HG03457 (cell line): ENCODE data around the gene NOTCH1.

Experiments used
- ATAC-seq: cut with Tn5 transposase; IDR thresholded peaks from one replicate; pipeline ENCODE4 v1.9.1; 2021; ENCODE audit warnings: moderate number of reproducible peaks; ENCODE audit not compliant: unreplicated experiment

Gene NOTCH1

DNA sequence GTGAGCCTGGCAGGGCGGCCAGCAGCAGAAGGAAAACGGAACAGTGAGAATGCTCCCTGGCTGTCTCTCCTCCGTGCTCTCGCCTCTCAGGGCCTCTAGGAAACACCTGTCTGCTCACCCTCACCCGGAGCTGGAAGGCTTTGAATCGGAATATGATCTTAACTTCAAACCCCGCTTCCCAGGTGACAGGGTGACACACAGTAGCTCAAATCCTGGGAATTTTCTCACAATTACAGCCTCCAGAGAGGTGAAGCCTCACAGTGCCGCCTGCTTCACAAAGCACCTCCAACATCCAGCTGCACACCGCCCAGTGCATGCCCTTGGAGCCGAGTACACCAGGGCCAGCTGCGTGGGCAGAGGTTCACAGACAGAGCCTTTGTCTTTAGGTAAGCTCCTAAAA lies 75.5 kb downstream of the NOTCH1 start:
- no peak for ATAC-seq

DNA sequence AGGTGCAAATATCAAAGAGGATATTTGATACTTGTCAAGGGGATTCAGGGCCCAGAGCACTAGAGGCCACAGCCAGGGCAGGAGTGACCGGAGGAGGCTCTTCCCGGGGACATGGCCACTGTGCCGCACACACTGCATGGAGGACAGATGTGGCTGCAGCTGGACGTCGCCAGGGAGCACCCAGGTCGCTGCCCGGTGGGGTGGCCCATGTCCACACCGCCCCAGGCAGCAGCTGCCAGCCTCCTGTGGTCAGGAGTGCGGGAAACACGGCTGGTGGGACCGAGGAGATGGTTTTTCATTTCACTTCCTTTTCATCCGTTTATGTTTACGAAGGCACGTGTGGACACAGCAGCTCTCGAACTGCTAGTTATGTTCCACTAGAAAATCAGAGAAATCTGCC lies 78.1 kb downstream of the NOTCH1 start:
- ATAC-seq = no peak

DNA sequence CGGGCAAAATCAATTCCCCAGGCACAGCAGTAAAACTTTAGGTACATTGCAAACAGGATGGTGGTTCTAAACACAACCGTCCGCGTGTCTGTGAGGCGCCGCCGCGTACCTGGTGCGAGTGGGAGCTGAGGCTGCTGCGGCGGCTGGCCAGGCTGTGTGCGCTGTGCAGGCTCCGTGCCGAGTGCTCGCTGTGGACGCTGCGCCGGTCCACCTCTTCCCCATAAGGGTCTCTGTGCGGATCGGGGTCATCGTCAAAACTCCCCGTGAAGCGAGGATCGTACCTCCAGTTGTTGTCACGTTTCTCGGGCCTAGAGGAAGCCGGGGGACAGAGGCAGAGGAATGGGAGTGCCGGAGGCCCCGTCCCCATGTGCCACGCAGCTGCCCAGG lies 79.7 kb downstream of the NOTCH1 start:
- no peak for ATAC-seq

DNA sequence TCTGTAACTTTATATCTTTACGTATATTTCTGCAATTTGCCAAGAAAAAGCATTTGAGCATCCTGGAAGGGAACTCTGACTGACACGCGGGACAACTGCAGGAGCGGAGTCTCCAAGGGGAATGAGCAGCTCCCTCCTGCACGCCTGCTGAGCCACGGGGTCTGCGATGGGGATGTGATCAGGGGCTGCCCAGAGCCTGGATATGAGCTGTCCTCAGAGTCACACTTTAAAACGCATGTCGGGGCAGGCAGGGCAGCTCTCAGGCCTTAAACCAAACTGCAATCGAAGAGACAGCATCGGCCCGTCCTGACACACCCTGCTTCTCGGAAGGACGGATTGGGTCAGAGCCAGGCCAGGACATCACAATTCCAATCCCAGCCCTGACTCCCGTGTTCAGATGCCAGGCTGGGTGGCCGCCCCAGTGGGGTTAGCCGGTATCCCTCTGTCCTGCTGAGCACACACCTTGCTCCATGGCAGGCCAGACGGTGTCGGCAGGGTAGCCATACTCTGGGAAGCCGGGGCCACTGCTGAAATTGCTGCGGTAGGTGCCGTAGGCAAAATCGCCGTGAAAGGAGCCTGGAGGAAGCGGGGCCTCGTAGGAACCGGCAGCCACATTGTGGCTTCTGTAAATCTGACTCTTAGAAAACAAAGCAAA lies 80.2 kb downstream of the NOTCH1 start:
- no peak for ATAC-seq

DNA sequence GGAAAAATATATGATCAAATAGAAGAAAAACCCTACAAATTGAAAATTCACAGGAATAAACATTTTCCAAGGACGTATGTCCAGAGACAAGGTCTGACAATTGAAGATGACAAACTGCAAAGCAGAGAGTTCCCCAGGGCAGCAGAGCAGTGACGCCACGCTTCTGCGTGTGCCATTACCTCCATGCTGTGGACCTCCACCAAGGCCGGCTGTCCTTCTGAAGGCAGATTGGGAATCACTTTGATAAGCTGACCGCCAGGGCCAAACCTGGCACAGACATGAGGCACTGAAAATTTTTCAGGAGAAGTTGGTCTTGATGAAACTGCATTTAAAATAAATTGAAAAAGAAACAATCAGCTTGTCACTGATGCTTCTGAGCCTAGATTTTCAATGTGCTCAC lies 81.6 kb downstream of the NOTCH1 start:
- ATAC-seq = no peak

DNA sequence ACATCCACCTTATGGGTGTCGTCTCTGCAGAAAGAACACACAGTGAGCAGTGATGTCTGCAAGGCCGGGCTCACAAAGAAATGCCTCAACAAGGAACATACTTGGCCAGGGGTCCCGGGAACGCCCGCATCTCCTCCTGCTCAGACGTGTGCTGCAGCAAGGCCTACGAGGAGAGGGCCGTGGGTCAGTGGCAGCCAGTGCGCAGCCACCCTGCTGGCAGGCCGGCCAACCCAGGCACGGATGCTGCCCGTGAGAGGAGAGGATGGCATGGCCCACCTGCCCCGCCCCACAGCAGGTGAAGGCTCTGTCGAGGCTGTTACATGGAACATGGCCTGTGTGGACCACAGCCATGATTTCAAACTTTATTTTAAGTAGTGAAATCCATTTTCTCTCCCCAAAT lies 82.3 kb downstream of the NOTCH1 start:
- no peak for ATAC-seq

DNA sequence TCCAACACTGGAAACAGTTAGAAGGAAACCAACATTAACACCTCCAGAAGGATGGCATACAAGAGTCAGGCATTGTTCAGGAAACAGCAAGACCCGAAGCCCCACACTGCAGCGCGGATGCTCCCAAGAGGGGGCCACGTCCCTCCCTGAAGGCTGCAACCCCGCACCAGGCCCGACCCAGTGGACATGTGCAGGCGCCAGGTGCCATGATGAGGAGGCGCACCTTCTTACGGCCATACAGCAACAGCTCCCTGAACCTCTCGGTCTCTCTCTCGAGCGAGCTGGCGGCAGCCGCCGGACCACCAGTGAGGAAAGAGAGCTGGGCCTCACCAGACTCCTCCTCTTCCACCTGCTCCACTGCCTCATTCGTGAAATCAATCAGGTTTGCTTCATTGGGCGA lies 83.2 kb downstream of the NOTCH1 start:
- ATAC-seq = no peak

DNA sequence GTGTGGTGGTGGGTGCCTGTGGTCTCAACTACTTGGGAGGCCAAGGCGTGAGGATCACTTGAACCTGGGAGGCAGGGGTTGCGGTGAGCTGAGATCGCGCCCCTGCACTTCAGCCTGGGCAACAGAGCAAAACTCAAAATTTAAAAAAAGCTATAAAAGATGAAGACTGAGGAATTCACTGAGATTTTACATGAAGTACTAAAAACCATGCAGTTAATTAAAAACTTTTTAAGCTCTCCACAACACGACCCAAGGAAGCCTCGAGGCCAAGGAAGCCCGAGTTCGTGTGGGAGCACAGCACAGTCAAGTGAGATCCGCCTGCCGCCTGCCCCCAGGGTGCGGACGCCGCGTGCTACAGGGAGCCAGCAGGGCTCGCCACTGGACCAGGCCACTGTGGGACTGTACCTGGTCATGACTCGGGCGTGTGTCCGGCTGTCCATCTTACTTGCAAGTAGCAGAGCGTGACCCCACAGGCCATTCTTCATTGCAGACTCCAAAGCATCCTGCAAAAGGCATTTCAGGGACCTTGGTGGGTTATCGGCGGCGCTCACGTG lies 85.0 kb downstream of the NOTCH1 start:
- no peak for ATAC-seq

DNA sequence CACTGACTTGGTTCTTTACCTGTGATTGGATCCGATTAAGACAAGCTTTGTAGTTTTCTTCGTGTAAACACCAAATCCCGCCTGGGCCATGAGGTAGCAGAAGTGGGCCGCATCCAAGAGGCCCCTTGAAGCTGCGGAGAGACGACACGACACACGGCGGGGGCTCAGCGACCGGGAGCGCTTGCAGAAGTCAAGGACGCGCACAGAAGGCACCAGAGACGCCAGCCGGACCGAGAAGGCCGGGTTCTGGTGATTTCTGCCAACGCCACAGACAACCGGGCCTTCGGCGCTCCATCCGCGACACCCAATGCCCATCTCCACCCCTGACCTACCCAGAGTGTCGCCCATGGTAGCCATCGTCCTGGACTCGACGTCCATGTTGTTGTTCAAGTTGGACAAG lies 86.4 kb downstream of the NOTCH1 start:
- ATAC-seq = no peak

DNA sequence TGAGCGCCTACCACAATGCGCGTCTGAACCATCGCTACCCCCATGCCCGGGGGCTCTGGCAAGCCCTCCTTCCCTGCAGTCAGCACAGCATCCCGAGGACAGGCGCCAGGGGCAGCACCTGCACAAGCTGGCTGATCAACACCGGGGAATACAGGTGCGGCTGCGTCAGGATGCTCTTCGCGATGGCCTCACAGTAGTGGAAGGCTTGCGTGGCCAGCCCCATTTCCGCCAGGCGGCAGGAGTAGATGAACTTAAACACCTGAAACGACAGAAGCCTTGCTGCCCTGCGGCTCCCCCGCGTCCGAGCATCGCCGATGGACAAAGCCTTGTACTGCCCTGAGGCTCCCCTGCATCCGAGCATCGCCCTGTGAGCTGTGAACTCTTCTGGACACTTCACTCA lies 88.5 kb downstream of the NOTCH1 start:
- no peak for ATAC-seq

DNA sequence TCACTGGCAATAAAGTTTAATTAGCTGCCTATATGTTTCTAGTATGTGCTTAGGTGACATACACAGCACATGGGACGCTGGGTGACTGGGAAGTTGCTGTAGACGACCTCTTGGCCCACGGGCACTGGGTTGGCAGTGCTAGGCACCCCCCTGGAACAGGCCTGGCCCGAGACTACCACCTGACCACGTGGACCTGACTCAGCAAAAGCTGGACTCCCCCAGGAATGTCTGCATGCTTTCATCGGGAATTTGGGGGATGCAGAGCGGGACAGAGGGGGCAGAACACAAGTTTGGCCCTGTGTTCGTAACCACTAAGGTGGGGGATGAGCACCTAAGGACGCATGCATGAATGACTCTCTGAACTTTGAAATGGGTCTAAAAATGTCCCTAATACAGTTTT lies 89.6 kb downstream of the NOTCH1 start:
- no peak for ATAC-seq

DNA sequence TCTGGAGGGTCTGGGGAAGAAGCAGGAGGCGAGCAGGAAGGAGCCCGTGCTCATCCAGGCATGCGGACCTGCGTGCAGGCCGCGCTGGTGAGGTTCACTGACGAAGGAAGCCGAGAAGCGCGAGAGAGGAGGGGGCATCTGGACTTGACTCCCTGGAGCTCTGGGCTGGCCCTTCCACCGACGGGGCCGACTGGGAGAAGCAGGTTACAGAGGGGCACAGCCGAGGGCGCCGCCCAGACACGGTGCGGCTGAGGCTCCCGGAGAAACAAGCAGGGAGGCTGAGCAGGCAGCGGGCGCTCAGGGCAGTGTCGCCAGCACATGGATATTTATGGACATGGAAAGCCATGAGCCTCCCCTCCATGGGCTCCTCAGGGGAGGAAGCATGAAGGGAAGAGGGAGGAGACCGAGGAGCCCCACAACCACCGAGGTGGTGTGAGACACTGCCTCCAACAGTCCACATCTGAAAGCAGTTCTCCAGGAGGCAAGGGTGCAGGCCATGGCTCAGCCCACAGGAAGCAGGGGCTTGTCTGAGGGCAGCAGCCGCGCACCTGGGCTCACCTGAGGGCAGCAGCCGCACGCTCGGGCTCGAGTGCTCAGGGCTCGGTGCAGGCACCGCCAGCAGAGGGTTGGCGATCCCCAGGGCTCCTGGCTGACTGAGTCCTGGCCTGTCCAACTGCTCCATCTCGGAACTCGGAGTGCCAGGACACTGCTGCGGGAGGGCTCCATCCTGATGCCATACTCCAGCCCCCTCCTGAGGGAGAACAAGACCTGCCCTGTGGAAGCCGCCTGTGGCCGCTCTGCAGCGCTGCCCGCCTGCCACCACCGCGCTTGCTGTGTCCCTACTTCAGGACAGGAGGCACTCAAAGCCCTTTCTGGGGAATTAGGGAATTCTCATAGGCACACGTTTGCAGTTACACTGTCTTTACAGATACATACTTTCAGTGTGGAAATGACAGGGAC lies 90.5 kb downstream of the NOTCH1 start:
- ATAC-seq = no peak

DNA sequence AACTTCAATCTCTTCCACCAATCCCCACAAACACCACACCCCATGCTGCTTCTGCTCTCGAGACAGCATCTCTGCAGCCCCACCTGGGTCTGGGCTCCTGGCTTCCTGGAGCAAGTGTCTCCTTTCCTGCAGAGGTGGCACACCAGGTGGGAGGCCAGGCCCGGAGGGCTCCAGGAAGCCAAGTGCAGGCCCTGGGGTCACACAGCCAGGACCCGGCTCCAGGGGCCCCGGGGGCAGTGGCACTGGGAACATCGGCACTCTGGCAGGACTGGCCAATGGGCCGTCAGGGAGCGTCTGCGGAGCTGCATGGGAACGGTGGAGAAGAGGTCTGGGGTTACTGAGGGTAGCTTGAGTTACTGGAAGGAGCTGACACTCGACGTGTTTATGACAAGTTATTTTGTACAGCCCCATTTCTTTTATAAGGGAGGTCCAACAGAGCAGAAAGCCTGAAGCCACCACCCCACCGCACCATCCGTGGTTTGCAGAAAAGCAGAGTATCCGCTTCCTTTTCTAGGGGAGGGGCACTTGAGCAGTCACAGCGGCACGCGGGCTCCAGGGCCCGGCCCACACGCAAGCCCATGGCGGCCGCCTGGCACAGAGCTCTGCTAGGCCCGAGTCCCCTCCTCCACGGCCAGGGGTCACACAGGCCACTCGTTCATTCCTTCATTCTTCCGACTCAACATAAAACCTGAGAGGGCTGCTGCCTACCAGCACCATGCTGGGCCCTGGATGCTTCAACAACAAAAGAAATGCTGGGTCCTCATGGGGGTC lies 91.6 kb downstream of the NOTCH1 start:
- ATAC-seq = no peak

DNA sequence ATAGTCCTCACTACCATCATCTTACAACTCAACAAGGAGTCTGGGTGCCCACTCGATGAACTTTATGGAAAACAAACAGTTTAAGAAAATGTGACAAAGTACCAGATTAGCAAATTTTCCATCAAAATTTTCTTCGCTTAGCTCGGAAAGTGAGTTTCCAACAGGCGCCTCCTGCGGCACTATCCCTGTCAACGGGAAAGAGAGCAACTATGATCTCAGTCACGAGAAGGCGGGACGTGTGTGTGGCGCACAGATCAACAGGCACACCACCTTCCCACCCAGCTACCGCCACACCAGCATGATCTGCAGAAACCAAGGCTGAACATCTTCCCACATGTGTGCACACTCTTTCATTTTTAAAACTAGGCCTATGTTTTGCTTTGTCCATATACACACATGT lies 92.5 kb downstream of the NOTCH1 start:
- no peak for ATAC-seq

DNA sequence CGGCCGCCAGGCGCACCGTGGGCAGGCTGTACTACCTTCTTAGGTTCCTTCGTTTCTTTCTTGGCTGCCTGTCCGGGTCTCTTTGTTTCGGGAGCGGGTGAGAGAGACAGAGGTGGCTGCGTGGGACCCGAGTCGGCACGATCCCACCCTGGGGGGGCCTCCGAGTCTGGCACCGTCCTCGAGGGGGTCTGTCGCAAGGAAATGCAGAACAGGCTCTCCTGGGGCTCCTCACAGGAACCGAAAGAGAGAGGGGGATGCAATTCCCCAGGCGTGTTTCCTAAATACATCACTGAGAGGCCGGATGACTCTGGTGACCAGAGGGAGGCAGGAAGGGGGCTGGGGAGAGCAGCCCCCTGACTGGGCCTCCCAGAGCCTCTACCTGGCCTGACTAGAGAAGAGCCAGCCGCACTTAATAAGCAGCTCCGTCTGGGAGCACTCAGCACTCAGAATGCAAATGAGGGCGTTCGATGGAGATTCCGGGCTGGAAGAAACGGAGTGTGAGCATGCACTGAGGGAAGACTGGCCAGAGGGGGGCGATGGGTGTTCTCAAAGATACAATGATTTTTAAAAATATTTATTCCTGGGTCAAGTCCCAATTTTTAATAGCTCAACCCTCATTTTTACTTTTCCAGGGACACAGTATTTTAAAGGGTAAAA lies 94.5 kb downstream of the NOTCH1 start:
- ATAC-seq = no peak

DNA sequence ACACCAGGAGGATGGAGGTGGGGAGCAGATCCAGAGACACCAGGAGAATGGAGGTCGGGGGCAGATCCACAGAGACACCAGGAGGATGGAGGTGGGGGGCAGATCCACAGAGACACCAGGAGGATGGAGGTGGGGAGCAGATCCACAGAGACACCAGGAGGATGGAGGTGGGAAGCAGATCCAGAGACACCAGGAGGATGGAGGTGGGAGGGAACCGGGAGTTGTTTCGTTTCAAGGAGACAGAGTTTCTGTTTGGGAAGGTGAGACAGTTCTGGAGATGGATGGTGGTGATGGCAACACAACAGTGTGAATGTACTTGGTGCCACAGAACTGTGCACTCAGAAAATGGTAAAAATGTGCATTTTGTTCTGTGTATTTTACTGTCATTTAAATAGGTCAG lies 97.2 kb downstream of the NOTCH1 start:
- no peak for ATAC-seq

DNA sequence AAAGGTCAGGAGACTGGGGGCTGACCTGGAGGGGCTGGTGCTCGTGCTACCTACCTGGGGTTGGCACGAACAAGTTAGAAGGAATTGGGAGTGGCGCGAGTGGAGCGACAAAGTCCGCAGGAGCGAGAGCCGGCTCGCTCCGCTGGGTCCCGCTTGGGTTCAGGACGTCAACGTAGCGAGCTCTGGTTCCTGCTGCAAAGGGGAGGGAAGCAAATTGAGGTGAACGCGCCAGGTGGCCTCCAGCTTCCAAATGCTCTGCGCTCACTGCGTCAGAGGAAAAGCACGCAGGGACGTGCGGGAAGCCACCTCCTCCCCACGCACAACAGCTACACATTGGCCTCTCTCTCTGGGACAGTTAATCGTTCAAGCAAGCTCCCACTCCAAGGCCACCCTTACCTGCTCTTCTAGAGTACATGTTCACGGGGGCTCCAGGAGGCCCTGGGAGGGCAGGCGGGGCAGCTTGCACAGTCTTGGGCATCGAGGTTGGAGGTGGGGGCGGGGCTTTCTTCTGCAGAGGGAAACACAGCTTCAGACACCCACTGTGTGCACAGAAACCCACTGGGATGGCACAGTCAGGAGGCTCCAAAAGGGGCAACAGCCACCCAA lies 98.6 kb downstream of the NOTCH1 start:
- ATAC-seq = no peak

DNA sequence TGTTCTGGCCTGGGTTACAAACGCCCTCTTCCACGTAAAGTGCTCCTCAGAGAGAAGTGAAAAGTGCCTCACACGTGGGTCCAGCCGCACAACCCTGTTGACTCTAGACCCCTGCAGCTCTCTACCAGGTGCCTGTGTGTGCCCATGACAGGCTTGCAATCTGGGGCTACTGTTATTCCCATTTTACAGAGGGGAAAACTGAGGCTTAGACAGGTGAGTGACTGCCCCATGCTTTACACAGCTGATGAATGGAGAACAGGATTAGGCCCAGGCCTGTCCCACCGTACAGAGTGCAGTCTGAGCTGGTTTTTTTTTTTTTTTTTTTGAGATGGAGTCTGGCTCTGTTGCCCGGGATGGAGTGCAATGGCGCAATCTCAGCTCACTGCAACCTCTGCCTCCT lies 100.0 kb downstream of the NOTCH1 start:
- no peak for ATAC-seq
